Caco-2 (cell line): ENCODE results near the gene PIH1D1. TPM values are rescaled to one million over a fixed set of nuclear protein-coding genes. Genes with fewer than 3 reads are reported as not detected.

ENCODE experiments used
- BruUV-seq: library from RNA; stranded (reverse); fragments of 400-500 nt; replicated peaks from 2 replicates; lab custom pipeline; 2021; lab: Mats Ljungman, UMichigan
- CTCF ChIA-PET: fragments of 300-600 bp; sonication (Branson Sonifier 250); formaldehyde crosslinking; loops from one replicate; lab custom pipeline; 2022; ENCODE audit warnings: antibody characterized with exemption; lab: Charles Lee
- POLR2A ChIA-PET: fragments of 300-600 bp; sonication (Branson Sonifier 250); formaldehyde crosslinking; loops from one replicate; lab custom pipeline; 2022; ENCODE audit warnings: antibody characterized with exemption; lab: Charles Lee
- DNase-seq, 2 experiments: peaks; one replicate each; pipeline versions ENCODE4 v3.0.0 to v3.0.0-alpha.2; 2020 to 2022
- H3K27me3 ChIP-seq: replicated peaks from 2 replicates; pipeline ENCODE4 v1.6.0; 2011; ENCODE audit warnings: low read length; ENCODE audit not compliant: control insufficient read depth, insufficient read depth
- H3K36me3 ChIP-seq: 2 replicates; pipeline ENCODE4 v1.5.1; 2011; ENCODE audit warnings: low read length; ENCODE audit not compliant: control insufficient read depth, insufficient read depth
- H3K4me1 ChIP-seq: fragments of 250-450 bp; sonication (Bioruptor Pico); 2 replicates; pipeline ENCODE4 v1.5.1; 2020; ENCODE audit warnings: mild to moderate bottlenecking
- H3K4me3 ChIP-seq: 2 replicates; pipeline ENCODE4 v1.5.1; 2011; ENCODE audit warnings: low read depth, mild to moderate bottlenecking, control low read depth, low read length
- H3K9me3 ChIP-seq: fragments of 250-450 bp; sonication (Bioruptor Pico); 2 replicates; pipeline ENCODE4 v1.5.1; 2020; ENCODE audit warnings: mild to moderate bottlenecking, moderate library complexity
- H3K27ac Mint-ChIP-seq: one replicate; pipeline ENCODE4 v1.8.0; 2022; ENCODE audit warnings: mixed read lengths; ENCODE audit not compliant: unreplicated experiment
- H3K27me3 Mint-ChIP-seq: one replicate; pipeline ENCODE4 v1.8.0; 2022; ENCODE audit warnings: mixed read lengths; ENCODE audit not compliant: insufficient read depth, unreplicated experiment
- H3K36me3 Mint-ChIP-seq: one replicate; pipeline ENCODE4 v1.8.0; 2022; ENCODE audit warnings: mild to moderate bottlenecking, mixed read lengths; ENCODE audit not compliant: insufficient read depth, unreplicated experiment
- H3K4me1 Mint-ChIP-seq: one replicate; pipeline ENCODE4 v1.8.0; 2022; ENCODE audit warnings: low read depth, mixed read lengths; ENCODE audit not compliant: unreplicated experiment
- H3K4me3 Mint-ChIP-seq: one replicate; pipeline ENCODE4 v1.8.0; 2022; ENCODE audit warnings: mild to moderate bottlenecking, moderate library complexity, mixed read lengths; ENCODE audit not compliant: unreplicated experiment
- H3K9me3 Mint-ChIP-seq: one replicate; pipeline ENCODE4 v1.8.0; 2022; ENCODE audit warnings: mixed read lengths; ENCODE audit not compliant: unreplicated experiment
- CTCF ChIP-seq, 2 experiments: fragments of 200-600 bp in 1 of 2; IDR thresholded peaks; 1 replicate in 1 of 2; 2 replicates in 1 of 2; pipeline versions ENCODE4 v1.5.1 to v1.8.0; 2011 to 2022; ENCODE audit warnings: antibody characterized with exemption in 1 of 2, control low read depth in 1 of 2, inconsistent platforms in 1 of 2, low read depth in 1 of 2, low read length in 1 of 2, mild to moderate bottlenecking in 1 of 2, moderate library complexity in 1 of 2; ENCODE audit not compliant: insufficient read depth in 1 of 2, severe bottlenecking in 1 of 2, unreplicated experiment in 1 of 2
- intact Hi-C: fragments of 100-400 bp; cut with micrococcal nuclease; formaldehyde crosslinking; loops from one replicate; pipeline ENCODE4 v1.10.0; 2022; ENCODE audit not compliant: unreplicated experiment
- total RNA-seq: library from RNA; stranded (reverse); gene quantifications from 2 replicates; pipeline ENCODE4 v1.2.3, GENCODE V29; 2022

PIH1D1 gene
- total RNA-seq, 1 experiment from 2014 or later: 150 TPM

- intact Hi-C loops: no loop called here
- no peak for TF ChIP-seq CTCF (IDR thresholded peaks at IDR 0.05; ENCODE audit: insufficient read depth in 1 of 2, low read depth in 1 of 2, low read length in 1 of 2, severe bottlenecking in 1 of 2, unreplicated experiment in 1 of 2)
- no peaks in the 10 kb centered on the region for H3K9me3 Mint-ChIP-seq
- H3K27me3 ChIP-seq: no peaks in the 10 kb centered on the region
- CTCF ChIA-PET: no interaction called here
- no peak overlapping the region for H3K4me3 Mint-ChIP-seq
- H3K36me3 ChIP-seq: no peaks in the 10 kb centered on the region
- no peak for DNase-seq
- no peak overlapping the region for H3K27ac Mint-ChIP-seq
- H3K4me1 ChIP-seq: no peaks in the 10 kb centered on the region
- no peaks in the 10 kb centered on the region for H3K4me1 Mint-ChIP-seq
- H3K27me3 Mint-ChIP-seq: peaks cover 6% of the 10 kb centered on the region
- H3K36me3 Mint-ChIP-seq: peaks cover 6% of the 10 kb centered on the region
- H3K9me3 ChIP-seq: no peaks in the 10 kb centered on the region
- no TSS peak for BruUV-seq
- POLR2A ChIA-PET: no interaction called here
- no peak overlapping the region for H3K4me3 ChIP-seq
Measured at GRCh38 chr19:49407482-49408015, 44.1 kb downstream of the PIH1D1 start.

- Mint-ChIP-seq H3K4me1 (no peaks in the 10 kb centered on the region), H3K9me3 (no peaks in the 10 kb centered on the region), H3K36me3 (peaks cover 6% of the 10 kb centered on the region), H3K4me3 (no peak overlapping the region), H3K27ac (no peak overlapping the region), H3K27me3 (peaks cover 6% of the 10 kb centered on the region)
- no peak for TF ChIP-seq CTCF (IDR thresholded peaks at IDR 0.05; ENCODE audit: insufficient read depth in 1 of 2, low read depth in 1 of 2, low read length in 1 of 2, severe bottlenecking in 1 of 2, unreplicated experiment in 1 of 2)
- Histone ChIP-seq H3K9me3 (no peaks in the 10 kb centered on the region), H3K4me3 (no peak overlapping the region), H3K4me1 (no peaks in the 10 kb centered on the region), H3K36me3 (no peaks in the 10 kb centered on the region), H3K27me3 (no peaks in the 10 kb centered on the region)
- no peak for DNase-seq
- intact Hi-C loops: no loop called here
- no TSS peak for BruUV-seq
- ChIA-PET CTCF (no interaction called here), POLR2A (no interaction called here)
Measured at GRCh38 chr19:49407079-49407478, 44.5 kb downstream of the PIH1D1 start.

GRCh38 chr19:49403404-49404187 lies 48.0 kb downstream of the PIH1D1 start:
- peaks cover 4% of the 10 kb centered on the region for H3K4me1 Mint-ChIP-seq
- no peaks in the 10 kb centered on the region for H3K27me3 ChIP-seq
- H3K27ac Mint-ChIP-seq: no peak overlapping the region
- H3K4me3 ChIP-seq: no peak overlapping the region
- no peaks in the 10 kb centered on the region for H3K9me3 Mint-ChIP-seq
- DNase-seq: no peak
- CTCF ChIA-PET: no interaction called here
- no peaks in the 10 kb centered on the region for H3K36me3 ChIP-seq
- H3K9me3 ChIP-seq: no peaks in the 10 kb centered on the region
- peaks cover 13% of the 10 kb centered on the region for H3K4me1 ChIP-seq
- H3K36me3 Mint-ChIP-seq: peaks cover 6% of the 10 kb centered on the region
- POLR2A ChIA-PET: no interaction called here
- peaks cover 6% of the 10 kb centered on the region for H3K27me3 Mint-ChIP-seq
- intact Hi-C loops: no loop called here
- TF ChIP-seq CTCF (IDR thresholded peaks at IDR 0.05; ENCODE audit: insufficient read depth in 1 of 2, low read depth in 1 of 2, low read length in 1 of 2, severe bottlenecking in 1 of 2, unreplicated experiment in 1 of 2): no peak
- no TSS peak for BruUV-seq
- H3K4me3 Mint-ChIP-seq: no peak overlapping the region
